AG10803 (cell line): Measurements from ENCODE around the gene SERPINB11.

Experiments
- DNase-seq: peaks from one replicate; pipeline ENCODE4 v3.0.0; 2010; ENCODE audit warnings: low read depth
- H3K4me3 ChIP-seq: 2 replicates; pipeline ENCODE4 v1.5.1; 2011; ENCODE audit warnings: mild to moderate bottlenecking, low read length, control low read depth
- CTCF ChIP-seq: conservative IDR thresholded peaks from 2 replicates; pipeline ENCODE4 v1.5.1; 2011; ENCODE audit warnings: mild to moderate bottlenecking, low read length, control low read depth, inconsistent platforms

Gene SERPINB11

GRCh38 chr18:63681449-63682340 lies 21.1 kb upstream of the SERPINB11 start:
- H3K4me3 ChIP-seq: no peak overlapping the region
- DNase-seq: no peak
- no peak for TF ChIP-seq CTCF

GRCh38 chr18:63683152-63683551 lies 19.6 kb upstream of the SERPINB11 start:
- no peak overlapping the region for H3K4me3 ChIP-seq
- no peak for TF ChIP-seq CTCF
- DNase-seq: peak; percentile 93

GRCh38 chr18:63683890-63684289 lies 18.9 kb upstream of the SERPINB11 start:
- TF ChIP-seq CTCF: no peak
- no peak for DNase-seq
- no peak overlapping the region for H3K4me3 ChIP-seq

- no peak overlapping the region for H3K4me3 ChIP-seq
- no peak for TF ChIP-seq CTCF
- DNase-seq: no peak
These were observed 18.0 kb upstream of the SERPINB11 start for GRCh38 chr18:63684718-63685117.

GRCh38 chr18:63686871-63687270 lies 15.9 kb upstream of the SERPINB11 start:
- no peak for TF ChIP-seq CTCF
- no peak overlapping the region for H3K4me3 ChIP-seq
- peak; percentile 43 for DNase-seq

- TF ChIP-seq CTCF: no peak
- no peak overlapping the region for H3K4me3 ChIP-seq
These were observed 13.7 kb upstream of the SERPINB11 start for GRCh38 chr18:63689064-63689463.

GRCh38 chr18:63697097-63697660 lies 5.6 kb upstream of the SERPINB11 start:
- DNase-seq: peak; percentile 65
- H3K4me3 ChIP-seq: no peak overlapping the region
- TF ChIP-seq CTCF: no peak

More at GRCh38 chr18:63689064-63689463, 13.7 kb upstream of the SERPINB11 start:
- DNase-seq: no peak
